IMR-90 (cell line): ENCODE data around the gene EPHX1. TPM values are rescaled to one million over a fixed set of nuclear protein-coding genes. Genes with fewer than 3 reads are reported as not detected.

Experiments
- ATAC-seq: fragments of 200-7000 bp; cut with Tn5 transposase; 2 replicates; pipeline ENCODE4 v1.9.1; 2020; ENCODE audit warnings: low read depth, mild to moderate bottlenecking, moderate library complexity
- BruUV-seq: library from RNA; stranded (reverse); fragments of 400-500 nt; replicated peaks from 2 replicates; lab custom pipeline; 2021; lab: Mats Ljungman, UMichigan
- CTCF ChIA-PET: fragments of 300-600 bp; formaldehyde crosslinking; extraction: SDS; loops from one replicate; lab custom pipeline; 2021; ENCODE audit warnings: antibody characterized with exemption; lab: Yijun Ruan, JAX
- POLR2A ChIA-PET: fragments of 300-600 bp; sonication (Branson Sonifier 250); formaldehyde crosslinking; loops from one replicate; lab custom pipeline; 2022; ENCODE audit warnings: antibody characterized with exemption; ENCODE audit not compliant: unreplicated experiment; lab: Charles Lee
- DNase-seq: peaks from one replicate; pipeline ENCODE4 v3.0.0; 2013
- H2AFZ ChIP-seq: replicated peaks from 2 replicates; pipeline ENCODE3; 2013; ENCODE audit warnings: low read length, mild to moderate bottlenecking; ENCODE audit not compliant: poor library complexity
- H2AK5ac ChIP-seq: 2 replicates; pipeline ENCODE4 v1.6.1; 2013; ENCODE audit warnings: low read depth, low read length, inconsistent platforms
- H2AK9ac ChIP-seq: replicated peaks from 2 replicates; pipeline ENCODE3; 2013; ENCODE audit warnings: mild to moderate bottlenecking, low read depth, low read length, moderate library complexity; ENCODE audit not compliant: poor library complexity
- H2BK120ac ChIP-seq: 2 replicates; pipeline ENCODE4 v1.6.1; 2013; ENCODE audit warnings: low read depth, low read length, inconsistent platforms
- H2BK15ac ChIP-seq: 3 replicates; pipeline ENCODE4 v1.6.1; 2013; ENCODE audit warnings: low read depth, low read length, inconsistent platforms
- H2BK20ac ChIP-seq: 2 replicates; pipeline ENCODE4 v1.6.1; 2013; ENCODE audit warnings: low read depth, mild to moderate bottlenecking, inconsistent platforms, low read length, moderate library complexity
- H2BK5ac ChIP-seq: 2 replicates; pipeline ENCODE4 v1.6.1; 2013; ENCODE audit warnings: mild to moderate bottlenecking, low read depth, low read length, inconsistent platforms; ENCODE audit not compliant: poor library complexity, severe bottlenecking
- H3K14ac ChIP-seq: replicated peaks from 2 replicates; pipeline ENCODE4 v1.6.1; 2013; ENCODE audit warnings: low read depth, low read length, inconsistent platforms
- H3K18ac ChIP-seq: 2 replicates; pipeline ENCODE4 v1.6.1; 2013; ENCODE audit warnings: low read depth, low read length, control low read depth
- H3K23ac ChIP-seq: 2 replicates; pipeline ENCODE4 v1.6.1; 2013; ENCODE audit warnings: low read depth, low read length, inconsistent platforms
- H3K27ac ChIP-seq: 2 replicates; pipeline ENCODE4 v1.5.1; 2013; ENCODE audit warnings: mild to moderate bottlenecking, control low read depth, low read length; ENCODE audit not compliant: insufficient read depth
- H3K27me3 ChIP-seq: 2 replicates; pipeline ENCODE4 v1.6.1; 2013; ENCODE audit warnings: low read length; ENCODE audit not compliant: control insufficient read depth, insufficient read depth
- H3K36me3 ChIP-seq: 2 replicates; pipeline ENCODE4 v1.6.1; 2013; ENCODE audit warnings: low read length, mixed read lengths; ENCODE audit not compliant: control insufficient read depth, insufficient read depth
- H3K4ac ChIP-seq: 2 replicates; pipeline ENCODE4 v1.6.1; 2013; ENCODE audit warnings: low read depth, low read length, inconsistent platforms
- H3K4me1 ChIP-seq: 2 replicates; pipeline ENCODE4 v1.6.1; 2013; ENCODE audit warnings: low read length, mixed read lengths; ENCODE audit not compliant: control insufficient read depth, insufficient read depth
- H3K4me2 ChIP-seq: 2 replicates; pipeline ENCODE4 v1.6.1; 2013; ENCODE audit warnings: low read depth, mild to moderate bottlenecking, control low read depth, low read length, moderate library complexity
- H3K4me3 ChIP-seq: 2 replicates; pipeline ENCODE4 v1.5.1; 2013; ENCODE audit warnings: low read depth, mild to moderate bottlenecking, control low read depth, low read length, moderate library complexity; ENCODE audit not compliant: insufficient read depth
- H3K56ac ChIP-seq: 2 replicates; pipeline ENCODE4 v1.6.1; 2013; ENCODE audit warnings: low read length, inconsistent platforms; ENCODE audit not compliant: insufficient read depth; ENCODE audit errors: extremely low read depth
- H3K79me1 ChIP-seq, 2 experiments: 2 replicates each; pipeline ENCODE4 v1.6.1; 2013; ENCODE audit warnings: low read length in 2 of 2, inconsistent platforms in 1 of 2, low read depth in 1 of 2
- H3K9ac ChIP-seq: 2 replicates; pipeline ENCODE4 v1.6.1; 2013; ENCODE audit warnings: low read depth, low read length, control low read depth
- H3K9me1 ChIP-seq: 2 replicates; pipeline ENCODE4 v1.6.1; 2013; ENCODE audit warnings: low read length, inconsistent platforms; ENCODE audit not compliant: insufficient read depth
- H3K9me3 ChIP-seq: 2 replicates; pipeline ENCODE4 v1.6.1; 2013; ENCODE audit warnings: low read length; ENCODE audit not compliant: control insufficient read depth, insufficient read depth
- H4K20me1 ChIP-seq: 2 replicates; pipeline ENCODE4 v1.6.1; 2013; ENCODE audit warnings: low read length, inconsistent platforms; ENCODE audit not compliant: insufficient read depth
- H4K5ac ChIP-seq: 2 replicates; pipeline ENCODE4 v1.6.1; 2013; ENCODE audit warnings: mild to moderate bottlenecking, low read depth, low read length, control low read depth
- H4K8ac ChIP-seq, 2 experiments: 2 replicates each; pipeline ENCODE4 v1.6.1; 2013; ENCODE audit warnings: low read depth in 2 of 2, low read length in 2 of 2, control low read depth in 1 of 2, inconsistent platforms in 1 of 2
- H4K91ac ChIP-seq: 2 replicates; pipeline ENCODE4 v1.6.1; 2013; ENCODE audit warnings: low read depth, low read length, inconsistent platforms; ENCODE audit not compliant: insufficient read depth
- BHLHE40 ChIP-seq: fragments of 150-350 bp; IDR thresholded peaks from 2 replicates; pipeline ENCODE4 v1.6.1; 2016; ENCODE audit warnings: mild to moderate bottlenecking, low read depth, low read length
- CHD1 ChIP-seq: IDR thresholded peaks from 2 replicates; pipeline ENCODE4 v1.6.1; 2012; ENCODE audit warnings: low read depth, low read length, improper control_type of control experiment
- ELK1 ChIP-seq: fragments of 150-350 bp; IDR thresholded peaks from 2 replicates; pipeline ENCODE4 v1.6.1; 2016; ENCODE audit warnings: low read depth, mild to moderate bottlenecking, low read length, moderate library complexity, borderline replicate concordance
- FOS ChIP-seq: fragments of 150-350 bp; IDR thresholded peaks from 2 replicates; pipeline ENCODE4 v1.6.1; 2016; ENCODE audit warnings: low read depth, low read length
- MAFK ChIP-seq: IDR thresholded peaks from 2 replicates; pipeline ENCODE4 v1.6.1; 2012; ENCODE audit warnings: low read depth, low read length, improper control_type of control experiment
- MAZ ChIP-seq: IDR thresholded peaks from 2 replicates; pipeline ENCODE4 v1.6.1; 2012; ENCODE audit warnings: low read depth, mild to moderate bottlenecking, low read length, improper control_type of control experiment, moderate library complexity, borderline replicate concordance
- MXI1 ChIP-seq: IDR thresholded peaks from 2 replicates; pipeline ENCODE4 v1.6.1; 2012; ENCODE audit warnings: low read depth, mild to moderate bottlenecking, low read length, moderate library complexity, borderline replicate concordance
- NFE2L2 ChIP-seq: fragments of 150-350 bp; IDR thresholded peaks from 2 replicates; pipeline ENCODE4 v1.6.1; 2016; ENCODE audit warnings: low read depth, mild to moderate bottlenecking, low read length
- POLR2A ChIP-seq: IDR thresholded peaks from 2 replicates; pipeline ENCODE4 v1.6.1; 2012; ENCODE audit warnings: mild to moderate bottlenecking, low read depth, low read length
- RAD21 ChIP-seq: IDR thresholded peaks from 2 replicates; pipeline ENCODE4 v1.6.1; 2012; ENCODE audit warnings: low read length, improper control_type of control experiment
- RCOR1 ChIP-seq: IDR thresholded peaks from 2 replicates; pipeline ENCODE4 v1.6.1; 2012; ENCODE audit warnings: mild to moderate bottlenecking, low read length, improper control_type of control experiment; ENCODE audit not compliant: insufficient replicate concordance
- RFX5 ChIP-seq: IDR thresholded peaks from 2 replicates; pipeline ENCODE4 v1.8.0; 2012; ENCODE audit warnings: low read depth, mild to moderate bottlenecking, low read length, moderate library complexity
- SMC3 ChIP-seq: fragments of 150-350 bp; IDR thresholded peaks from 2 replicates; pipeline ENCODE4 v1.6.1; 2016; ENCODE audit warnings: low read depth, mild to moderate bottlenecking, antibody characterized with exemption, low read length, moderate library complexity
- USF2 ChIP-seq: fragments of 150-350 bp; IDR thresholded peaks from 2 replicates; pipeline ENCODE4 v1.6.1; 2017; ENCODE audit warnings: mild to moderate bottlenecking, antibody characterized with exemption, low read length, low read depth
- WGBS, 2 experiments: methylation state at CpG; one replicate each; pipeline versions ENCODE4 v1.1.5 to v1.1.7; 2013; ENCODE audit warnings: missing lambda C conversion rate in 2 of 2; ENCODE audit not compliant: insufficient read length in 1 of 2; ENCODE audit errors: extremely low coverage in 2 of 2; 5-methylcytosine and 5-hydroxymethylcytosine counted together
- dilution Hi-C: fragments of 300-500 bp; cut with HindIII; formaldehyde crosslinking; loops from one replicate; pipeline ENCODE4 v1.14.3; 2018; ENCODE audit warnings: low sequenced_read_pairs; ENCODE audit not compliant: unreplicated experiment
- in situ Hi-C: fragments of 300-500 bp; cut with MboI; formaldehyde crosslinking; loops from 3 replicates; pipeline ENCODE4 v1.14.3; 2019; ENCODE audit warnings: low sequenced_read_pairs, inconsistent platforms, mixed read lengths
- intact Hi-C: fragments of 100-400 bp; cut with micrococcal nuclease; formaldehyde crosslinking; loops from 2 replicates; pipeline ENCODE4 v1.10.0; 2022
- polyA plus RNA-seq, 3 experiments: library from polyadenylated mRNA; depleted of rRNA; stranded (reverse); fragments of >200 nt; gene quantifications; 2 replicates each; pipeline ENCODE4 v1.2.3, GENCODE V29; 2012; ENCODE audit warnings: low replicate concordance in 1 of 3
- total RNA-seq: library from RNA; depleted of rRNA; stranded (reverse); fragments of >200 nt; gene quantifications from 2 replicates; pipeline ENCODE4 v1.2.3, GENCODE V29; 2012

The EPHX1 gene
- total and polyA plus RNA-seq, 2 of the 4 experiments (the other 2 are of a cell fraction): 20.3 to 46.3 TPM

GRCh38 chr1:225846331-225847310 lies 36.7 kb downstream of the EPHX1 start:
- intact Hi-C loops (loop anchor here (1.0 to 10.0 kb wide), 3 partner anchors 69 to 371 kb away; partner anchors contain the start of gene SRP9), dilution Hi-C loops (no loop called here), in situ Hi-C loops (loop anchor here (10.0 kb wide), 1 partner anchor 372 kb away; no protein-coding TSS in a partner anchor)
- 88% methylated on average over 9 of the region's 20 CpGs; no CpG with 5 or more reads in 1 of the 2 experiments for WGBS, 2 experiments
- Histone ChIP-seq H3K36me3 (peaks cover 37% of the 10 kb centered on the region), H2BK120ac (no peak overlapping the region), H2BK20ac (no peak overlapping the region), H3K56ac (no peak overlapping the region), H3K18ac (no peak overlapping the region), H3K79me1 (no peaks in the 10 kb centered on the region), H2AK9ac (peak overlapping the region; percentile 89), H4K20me1 (no peaks in the 10 kb centered on the region), H3K9me1 (peaks cover 6% of the 10 kb centered on the region), H3K4me1 (peaks cover 3% of the 10 kb centered on the region; the same call in 1 of the 2 replicates), H3K9ac (no peak overlapping the region), H2AK5ac (no peak overlapping the region), H3K4me3 (no peak overlapping the region), H3K27me3 (no peaks in the 10 kb centered on the region), H4K91ac (no peak overlapping the region), H2BK5ac (no peak overlapping the region), H2BK15ac (no peak overlapping the region), H4K5ac (no peak overlapping the region), H3K4ac (no peak overlapping the region), H3K14ac (no peak overlapping the region), H3K4me2 (no peak overlapping the region), H3K27ac (no peak overlapping the region), H4K8ac (no peak overlapping the region), H3K9me3 (no peaks in the 10 kb centered on the region), H3K23ac (no peak overlapping the region), H2AFZ (no peak overlapping the region)
- ChIA-PET CTCF (interaction anchor here (1.0 kb wide), 1 partner anchor 372 kb away, joined by 3 read pairs; no protein-coding TSS in a partner anchor), POLR2A (no interaction called here)
- ATAC-seq: no peak
- BruUV-seq: no TSS peak
- no peak for DNase-seq
- TF ChIP-seq MAFK (no peak), USF2 (no peak), ELK1 (no peak), POLR2A (no peak), RFX5 (no peak), MAZ (no peak), CHD1 (no peak), NFE2L2 (no peak), FOS (no peak), SMC3 (no peak), RAD21 (no peak), MXI1 (no peak), BHLHE40 (no peak), RCOR1 (no peak)
